NCI-H2227 (cell line): ENCODE results near the gene SEPHS1.
"Not testable (repeated sequence)": the region's sequence is repeated elsewhere in the genome, so short reads cannot be mapped to it uniquely, and the experiment has no call there.

Source experiments
- DNase-seq: peaks from one replicate; lab custom pipeline; 2025; ENCODE audit not compliant: unreplicated experiment; lab: John Stamatoyannopoulos, UW

SEPHS1 gene

DNA sequence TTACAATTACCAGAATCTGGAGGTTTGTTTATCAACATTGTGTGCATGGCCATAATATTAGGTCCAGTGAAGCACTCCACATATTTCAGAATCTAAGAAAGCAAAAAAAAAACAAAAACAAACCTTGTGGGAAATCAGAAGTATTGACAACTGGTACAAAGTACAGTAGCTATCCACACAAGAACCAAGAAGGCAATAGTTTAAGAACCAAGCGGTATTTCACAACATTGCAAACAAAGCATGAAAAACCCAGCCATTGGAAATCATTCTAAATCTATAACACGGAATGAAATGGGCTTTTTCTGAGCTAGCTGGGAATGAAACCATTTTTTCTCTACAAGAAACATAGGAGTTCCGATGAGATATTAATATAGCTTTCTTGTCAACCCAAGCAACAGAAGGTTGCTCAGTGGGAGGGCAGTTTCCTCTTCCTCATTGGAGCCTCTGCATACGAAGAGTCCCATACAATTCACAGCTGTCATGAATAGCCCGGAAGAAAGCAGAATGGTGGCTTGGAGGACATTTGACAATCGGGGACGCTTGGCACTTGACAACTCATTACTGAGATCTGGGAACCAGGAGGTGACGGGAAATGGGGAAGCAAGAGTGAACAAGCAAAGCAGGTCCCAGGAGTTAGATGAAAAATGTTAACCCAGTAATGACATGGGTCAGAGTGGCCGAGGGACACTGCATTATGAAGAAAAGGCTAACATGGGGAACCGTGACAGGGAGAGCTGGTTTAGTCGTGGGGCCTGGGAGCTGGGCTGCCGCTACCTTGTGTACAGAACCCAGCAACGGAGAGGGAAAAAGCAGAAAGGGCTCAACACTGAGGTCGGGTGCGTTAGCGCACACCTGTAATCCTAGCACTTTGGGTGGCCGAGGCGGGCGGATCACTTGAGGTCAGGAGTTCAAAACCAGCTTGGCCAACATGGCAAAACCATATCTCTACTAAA lies 56.0 kb downstream of the SEPHS1 start:
- no peak for DNase-seq

DNA sequence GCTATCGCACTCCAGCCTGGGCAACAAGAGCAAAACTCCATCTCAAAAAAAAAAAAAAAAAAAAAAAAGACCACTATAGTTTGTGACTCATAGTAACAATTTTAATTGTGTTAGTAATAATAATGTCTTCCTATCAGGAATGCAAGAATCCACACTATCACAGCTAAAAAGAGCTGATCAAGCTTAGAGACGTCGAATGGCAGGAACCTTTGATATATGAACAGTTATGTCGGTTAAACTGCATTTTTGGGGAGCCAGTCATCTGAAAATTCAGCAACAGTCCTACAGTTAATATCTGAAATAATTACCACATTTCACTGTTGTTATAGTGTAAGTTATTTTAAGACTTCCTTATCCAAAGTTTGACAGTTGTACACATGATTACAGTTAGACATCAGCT lies 57.0 kb downstream of the SEPHS1 start:
- no peak for DNase-seq

DNA sequence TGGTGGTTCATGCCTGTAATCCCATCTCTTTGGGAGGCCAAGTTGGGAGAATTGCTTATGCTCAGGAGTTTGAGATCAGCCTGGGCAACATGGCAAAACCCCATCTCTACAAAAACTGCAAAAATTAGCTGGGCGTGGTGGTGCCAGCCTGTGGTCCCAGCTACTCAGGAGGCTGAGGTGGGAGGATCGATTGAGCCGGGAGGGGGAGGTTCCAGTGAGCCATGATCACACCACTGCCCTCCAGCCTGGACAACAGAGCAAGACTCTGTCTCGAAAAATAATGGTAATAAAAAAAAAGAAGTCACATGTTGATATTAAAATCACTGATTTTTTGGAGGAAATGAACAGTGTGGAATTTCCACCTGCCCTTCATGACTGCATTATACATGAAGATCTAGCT lies 64.0 kb downstream of the SEPHS1 start:
- no peak for DNase-seq

DNA sequence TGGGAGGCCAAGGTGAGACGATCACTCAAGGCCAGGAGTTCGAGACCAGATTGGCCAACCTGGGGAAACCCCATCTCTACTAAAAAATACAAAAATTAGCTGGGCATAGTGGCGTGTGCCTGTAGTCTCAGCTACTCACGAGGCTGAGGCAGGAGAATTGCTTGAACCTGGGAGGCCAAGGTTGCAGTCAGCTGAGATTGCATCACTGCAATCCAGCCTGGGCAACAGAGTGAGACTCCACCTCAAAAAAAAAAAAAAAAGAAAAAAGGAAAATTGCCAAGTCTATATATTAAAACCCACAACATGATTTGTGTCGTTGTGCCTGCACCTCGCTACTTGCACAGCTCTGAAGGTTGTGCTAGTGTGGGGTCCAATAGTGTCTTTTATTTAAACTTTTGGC lies 65.7 kb downstream of the SEPHS1 start:
- not testable (repeated sequence) for DNase-seq

DNA sequence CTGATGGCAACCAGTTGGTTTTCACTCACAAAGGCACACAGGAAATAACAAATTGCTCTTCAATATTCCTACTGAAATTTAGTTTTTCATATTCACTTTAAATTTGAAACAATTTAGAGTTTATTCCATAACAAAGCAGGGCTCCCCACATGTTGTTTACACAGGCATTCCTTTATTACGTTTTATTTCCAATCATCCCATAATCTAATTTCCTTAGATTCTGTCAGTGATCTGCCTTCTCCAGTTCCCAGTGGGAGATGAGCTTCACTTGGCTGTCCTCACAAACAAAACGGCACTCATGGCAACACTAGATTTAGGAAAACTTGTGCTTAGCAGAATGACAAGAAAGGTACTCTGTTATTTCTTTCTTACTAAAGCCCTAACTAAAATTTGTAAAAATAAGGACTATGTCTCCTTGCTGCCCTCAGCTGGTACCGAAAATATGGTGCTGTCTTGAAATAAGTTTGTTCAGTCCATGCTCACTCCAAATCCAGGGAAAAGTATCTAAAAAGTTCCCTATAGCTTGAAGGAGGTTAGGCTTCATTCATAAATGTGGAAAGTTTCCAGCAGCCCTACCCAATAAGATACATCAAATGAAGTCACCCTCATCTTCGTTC lies 71.2 kb downstream of the SEPHS1 start:
- DNase-seq = no peak

DNA sequence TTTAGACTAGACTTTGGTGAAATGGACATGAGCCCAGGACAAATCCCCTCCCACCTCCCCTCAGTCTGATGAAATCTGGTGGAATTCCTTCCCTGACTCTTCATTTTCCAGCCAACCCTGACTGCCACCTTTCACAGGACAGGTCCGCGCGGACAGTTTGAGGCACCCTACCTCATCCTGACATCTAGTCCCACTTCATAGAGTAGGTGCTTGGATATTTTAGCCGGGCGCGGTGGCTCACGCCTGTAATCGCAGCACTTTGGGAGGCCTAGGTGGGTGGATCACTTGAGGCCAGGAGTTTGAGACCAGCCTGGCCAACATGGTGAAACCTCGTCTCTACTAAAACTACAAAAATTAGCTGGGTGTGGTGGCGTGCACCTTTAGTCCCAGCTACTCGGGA lies 71.9 kb downstream of the SEPHS1 start:
- not testable (repeated sequence) for DNase-seq

DNA sequence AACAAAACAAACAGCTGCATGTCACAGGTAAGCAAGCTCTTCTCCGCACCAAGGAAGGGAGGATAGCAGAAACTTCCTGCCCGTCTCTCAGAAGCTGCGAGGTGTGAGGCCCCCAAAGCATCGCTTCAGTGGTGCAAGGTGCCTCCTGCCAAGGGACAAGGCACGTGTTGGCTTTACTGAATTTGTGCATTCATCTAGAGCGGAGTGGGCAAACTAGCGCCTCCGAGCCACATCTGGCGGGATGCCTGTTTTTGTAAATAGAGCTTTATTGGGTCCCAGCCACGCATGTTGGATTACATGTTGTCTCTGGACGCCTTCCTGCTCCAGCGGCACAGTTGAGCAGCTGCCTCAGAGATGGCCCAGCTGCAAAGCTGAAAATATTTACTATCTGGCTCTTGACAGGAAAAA lies 75.9 kb downstream of the SEPHS1 start:
- no peak for DNase-seq

DNA sequence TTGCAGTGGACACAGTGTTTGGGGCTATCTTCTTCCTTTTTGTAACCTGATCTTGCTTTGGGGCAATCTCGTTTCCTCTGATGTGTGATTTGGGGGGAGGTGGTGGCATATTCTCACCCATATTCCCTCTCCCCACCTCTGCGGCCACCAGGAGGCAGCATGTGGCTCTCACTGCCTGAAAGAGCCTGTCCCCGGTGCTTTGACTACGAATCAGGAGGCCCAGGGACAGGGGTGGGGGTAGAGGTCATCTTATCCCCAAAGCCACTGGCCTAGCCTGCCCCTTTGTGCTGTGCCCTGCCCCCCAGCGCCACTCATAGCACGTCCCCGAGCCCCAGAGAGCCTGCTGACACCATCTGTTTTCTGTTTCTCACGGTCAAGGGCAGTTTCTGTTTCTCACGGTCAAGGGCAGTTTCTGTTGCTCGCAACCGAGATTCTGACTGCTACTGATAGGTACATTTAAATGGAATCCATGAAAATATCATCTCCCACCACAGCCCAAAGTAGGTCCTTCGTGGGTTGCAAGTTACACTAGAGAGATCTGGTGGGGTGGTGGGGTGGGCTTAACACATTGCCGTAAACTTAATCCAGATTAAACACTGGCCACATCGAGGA lies 76.4 kb downstream of the SEPHS1 start:
- DNase-seq = no peak

DNA sequence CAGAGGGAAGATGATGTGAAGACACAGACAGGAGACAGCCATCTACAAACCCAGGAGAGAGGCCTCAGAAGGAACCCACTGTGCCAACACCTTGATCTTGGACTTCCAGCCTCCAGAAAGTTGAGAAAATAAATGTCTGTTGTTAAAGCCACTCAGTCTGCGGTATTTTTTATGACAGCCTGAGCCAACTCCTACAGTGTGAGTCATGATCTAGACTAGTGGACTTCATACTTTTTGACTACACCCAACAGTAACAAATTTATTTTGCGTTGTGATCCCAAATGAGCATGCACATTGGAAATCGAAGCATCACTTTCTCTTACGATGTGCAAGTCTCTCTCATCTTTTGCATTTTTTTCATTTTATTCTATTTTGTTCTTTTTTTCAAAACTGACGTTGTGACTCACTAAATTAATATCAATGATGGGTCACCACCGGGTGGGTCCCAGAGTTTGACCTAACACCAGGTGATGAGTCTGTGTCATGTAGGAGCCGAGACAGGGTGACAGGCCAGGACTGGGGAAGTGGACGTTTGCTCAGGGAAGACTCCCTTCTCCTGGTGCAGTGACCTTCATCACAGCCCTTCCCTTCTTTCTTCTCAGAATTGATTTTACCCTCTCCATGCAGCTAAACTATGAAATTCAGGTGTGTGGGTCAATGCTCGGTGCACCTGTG lies 77.1 kb downstream of the SEPHS1 start:
- no peak for DNase-seq

DNA sequence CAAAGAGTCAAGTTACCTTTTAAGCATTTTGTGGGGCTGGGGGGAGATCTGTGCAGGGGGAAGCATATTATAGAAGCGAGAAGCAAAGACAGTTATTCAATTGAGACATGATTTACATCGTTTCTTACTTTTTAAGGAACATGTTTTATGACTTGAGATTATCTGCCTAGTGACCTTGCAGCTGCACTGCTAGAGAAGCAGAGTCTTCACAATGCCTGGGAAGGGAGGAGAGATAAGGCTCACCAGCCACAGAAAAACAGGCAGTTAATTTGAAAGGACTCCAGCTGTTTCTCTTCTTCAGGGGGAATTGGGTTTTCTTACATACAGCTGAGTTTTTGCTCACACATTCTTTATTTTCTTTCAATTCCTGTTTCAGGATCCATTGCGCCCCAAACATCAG lies 79.3 kb downstream of the SEPHS1 start:
- no peak for DNase-seq

DNA sequence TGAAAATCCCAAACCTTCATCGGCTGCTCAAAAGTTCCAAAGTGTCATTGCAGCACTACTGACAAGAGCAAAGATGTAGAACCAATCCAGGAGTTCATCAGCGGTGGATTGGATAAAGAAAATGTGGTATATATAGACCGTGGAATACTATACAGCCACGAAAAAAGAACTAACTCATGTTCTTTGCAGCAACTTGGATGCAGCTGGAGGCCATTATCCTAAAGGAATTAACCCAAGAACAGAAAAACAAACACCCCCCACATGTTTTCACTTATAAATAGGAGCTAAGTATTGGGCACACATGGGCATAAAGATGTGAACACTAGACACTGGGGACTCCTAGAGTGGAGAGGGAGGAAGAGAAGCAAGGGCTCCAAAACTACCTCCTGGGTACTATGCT lies 79.8 kb downstream of the SEPHS1 start:
- no peak for DNase-seq
